HK-2 (cell line): ENCODE measurements around the gene CDK6.

Experiments
- DNase-seq: peaks from one replicate; pipeline ENCODE4 v3.0.0-alpha.2; 2018; ENCODE audit not compliant: unreplicated experiment

Gene CDK6

GRCh38 chr7:92847305-92847704, 10.9 kb upstream of the CDK6 start:
- DNase-seq = no peak

GRCh38 chr7:92845736-92846135, 9.4 kb upstream of the CDK6 start:
- no peak for DNase-seq

GRCh38 chr7:92843781-92844180, 7.4 kb upstream of the CDK6 start:
- DNase-seq = no peak

GRCh38 chr7:92843034-92843760, 6.8 kb upstream of the CDK6 start:
- no peak for DNase-seq

- no peak for DNase-seq
These were observed 4.8 kb upstream of the CDK6 start for GRCh38 chr7:92841192-92841591.

GRCh38 chr7:92840316-92840715, 3.9 kb upstream of the CDK6 start:
- no peak for DNase-seq

- DNase-seq = no peak
These were observed 3.5 kb upstream of the CDK6 start for GRCh38 chr7:92839901-92840300.

- DNase-seq = no peak
These were observed 2.6 kb upstream of the CDK6 start for GRCh38 chr7:92838934-92839333.

- DNase-seq = no peak
These were observed 802 bp upstream of the CDK6 start for GRCh38 chr7:92837000-92837749.

- peak; percentile 37 for DNase-seq
These were observed 403 bp downstream of the CDK6 start for GRCh38 chr7:92835851-92836488.

GRCh38 chr7:92835261-92835850, 1.0 kb downstream of the CDK6 start:
- peak; percentile 64 for DNase-seq

GRCh38 chr7:92834507-92835260, 1.7 kb downstream of the CDK6 start:
- DNase-seq = peak; percentile 61

GRCh38 chr7:92833766-92834506, 2.4 kb downstream of the CDK6 start:
- DNase-seq = peak; percentile 89

GRCh38 chr7:92833024-92833765, 3.2 kb downstream of the CDK6 start:
- peak; percentile 84 for DNase-seq

- no peak for DNase-seq
These were observed 3.8 kb downstream of the CDK6 start for GRCh38 chr7:92832534-92833023.

- peak; percentile 29 for DNase-seq
These were observed 4.4 kb downstream of the CDK6 start for GRCh38 chr7:92831716-92832533.

- no peak for DNase-seq
These were observed 5.8 kb downstream of the CDK6 start for GRCh38 chr7:92830532-92831110.

GRCh38 chr7:92830027-92830426, 6.3 kb downstream of the CDK6 start:
- no peak for DNase-seq
